DOHH2 (cell line): ENCODE measurements around the gene NSG2.

Experiments used
- EZH2phosphoT487 ChIP-seq: fragments of 200-600 bp; sonication (generic); IDR thresholded peaks from 2 replicates; pipeline ENCODE4 v1.6.1; 2017; ENCODE audit warnings: borderline replicate concordance, mild to moderate bottlenecking, antibody characterized with exemption, low read length, moderate library complexity, mixed read lengths
- TF ChIP-seq, protein P1 (sequence below): fragments of 200-600 bp; sonication (generic); IDR thresholded peaks from one replicate; pipeline ENCODE4 v1.5.1; 2014; ENCODE audit warnings: antibody characterized with exemption, mild to moderate bottlenecking, low read depth, low read length; ENCODE audit not compliant: poor library complexity, severe bottlenecking

DNA sequence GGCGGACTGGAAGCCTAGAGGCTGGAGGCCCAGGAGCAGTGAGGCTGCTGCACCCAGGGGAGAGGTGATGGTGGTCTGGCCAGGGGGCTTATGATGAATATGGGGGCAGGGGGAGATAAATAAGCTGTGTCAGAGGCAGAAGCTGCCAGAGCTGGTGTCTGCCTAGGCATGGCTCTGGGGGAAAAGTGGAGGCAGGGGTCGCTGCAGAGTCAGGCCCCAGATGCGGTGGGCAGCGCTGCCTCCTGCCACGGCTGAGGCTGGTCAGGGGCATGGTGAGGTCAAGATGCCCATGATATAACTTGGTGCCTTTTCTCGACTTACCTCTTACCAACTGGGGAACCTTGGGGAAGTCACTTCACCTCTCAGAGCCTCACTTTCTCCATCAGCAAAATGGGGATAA lies 51.1 kb downstream of the NSG2 start:
- TF ChIP-seq, protein P1, sequence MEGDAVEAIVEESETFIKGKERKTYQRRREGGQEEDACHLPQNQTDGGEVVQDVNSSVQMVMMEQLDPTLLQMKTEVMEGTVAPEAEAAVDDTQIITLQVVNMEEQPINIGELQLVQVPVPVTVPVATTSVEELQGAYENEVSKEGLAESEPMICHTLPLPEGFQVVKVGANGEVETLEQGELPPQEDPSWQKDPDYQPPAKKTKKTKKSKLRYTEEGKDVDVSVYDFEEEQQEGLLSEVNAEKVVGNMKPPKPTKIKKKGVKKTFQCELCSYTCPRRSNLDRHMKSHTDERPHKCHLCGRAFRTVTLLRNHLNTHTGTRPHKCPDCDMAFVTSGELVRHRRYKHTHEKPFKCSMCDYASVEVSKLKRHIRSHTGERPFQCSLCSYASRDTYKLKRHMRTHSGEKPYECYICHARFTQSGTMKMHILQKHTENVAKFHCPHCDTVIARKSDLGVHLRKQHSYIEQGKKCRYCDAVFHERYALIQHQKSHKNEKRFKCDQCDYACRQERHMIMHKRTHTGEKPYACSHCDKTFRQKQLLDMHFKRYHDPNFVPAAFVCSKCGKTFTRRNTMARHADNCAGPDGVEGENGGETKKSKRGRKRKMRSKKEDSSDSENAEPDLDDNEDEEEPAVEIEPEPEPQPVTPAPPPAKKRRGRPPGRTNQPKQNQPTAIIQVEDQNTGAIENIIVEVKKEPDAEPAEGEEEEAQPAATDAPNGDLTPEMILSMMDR: no peak
- no peak for TF ChIP-seq EZH2phosphoT487
